H1 (cell line): Measurements from ENCODE around the gene ZNF808.
"Not testable (repeated sequence)": the region's sequence is repeated elsewhere in the genome, so short reads cannot be mapped to it uniquely, and the experiment has no call there.

Experiments used
- POLR2A ChIP-seq, 2 experiments: IDR thresholded peaks; 1 replicate in 1 of 2; 2 replicates in 1 of 2; pipeline ENCODE4 v1.6.1; 2011; ENCODE audit warnings: low read depth in 2 of 2, low read length in 2 of 2, mild to moderate bottlenecking in 2 of 2; ENCODE audit errors: control extremely low read depth in 1 of 2
- RXRA ChIP-seq: IDR thresholded peaks from 2 replicates; pipeline ENCODE4 v1.6.1; 2011; ENCODE audit warnings: low read depth, mild to moderate bottlenecking, low read length, moderate library complexity; ENCODE audit not compliant: insufficient read depth

- not testable (repeated sequence) for TF ChIP-seq RXRA; POLR2A (IDR thresholded peaks at IDR 0.05; ENCODE audit: control extremely low read depth in 1 of 2, low read depth in 2 of 2, low read length in 2 of 2)
Measured at GRCh38 chr19:52601974-52602366, 74.5 kb downstream of the ZNF808 start.
